Endothelial cell of hepatic sinusoid (primary cell): ENCODE data around the gene NDST1.

ENCODE experiments used
- in situ Hi-C: cut with HindIII; loops from 2 replicates; pipeline ENCODE4 v1.10.0; 2017; ENCODE audit warnings: low sequenced_read_pairs

The NDST1 gene

DNA sequence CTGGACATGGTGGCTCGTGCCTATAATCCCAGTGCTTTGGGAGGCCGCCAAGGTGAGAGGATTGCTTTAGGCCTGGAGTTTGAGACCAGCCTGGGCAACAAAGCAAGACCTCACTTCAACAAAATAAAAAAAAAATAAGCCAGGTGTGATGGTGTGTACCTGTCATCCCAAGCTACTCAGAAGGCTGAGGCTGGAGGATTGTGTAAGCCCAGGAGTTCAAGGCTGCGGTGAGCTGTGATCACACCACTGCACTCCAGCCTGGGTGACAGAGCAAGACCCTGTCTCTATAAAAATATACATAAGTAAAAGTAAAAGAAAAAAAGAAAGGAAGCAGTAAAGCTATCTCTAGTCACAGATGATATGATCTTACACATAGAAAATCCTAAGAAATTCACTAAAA, 73.0 kb downstream of the NDST1 start:
- in situ Hi-C loops = no loop called here

DNA sequence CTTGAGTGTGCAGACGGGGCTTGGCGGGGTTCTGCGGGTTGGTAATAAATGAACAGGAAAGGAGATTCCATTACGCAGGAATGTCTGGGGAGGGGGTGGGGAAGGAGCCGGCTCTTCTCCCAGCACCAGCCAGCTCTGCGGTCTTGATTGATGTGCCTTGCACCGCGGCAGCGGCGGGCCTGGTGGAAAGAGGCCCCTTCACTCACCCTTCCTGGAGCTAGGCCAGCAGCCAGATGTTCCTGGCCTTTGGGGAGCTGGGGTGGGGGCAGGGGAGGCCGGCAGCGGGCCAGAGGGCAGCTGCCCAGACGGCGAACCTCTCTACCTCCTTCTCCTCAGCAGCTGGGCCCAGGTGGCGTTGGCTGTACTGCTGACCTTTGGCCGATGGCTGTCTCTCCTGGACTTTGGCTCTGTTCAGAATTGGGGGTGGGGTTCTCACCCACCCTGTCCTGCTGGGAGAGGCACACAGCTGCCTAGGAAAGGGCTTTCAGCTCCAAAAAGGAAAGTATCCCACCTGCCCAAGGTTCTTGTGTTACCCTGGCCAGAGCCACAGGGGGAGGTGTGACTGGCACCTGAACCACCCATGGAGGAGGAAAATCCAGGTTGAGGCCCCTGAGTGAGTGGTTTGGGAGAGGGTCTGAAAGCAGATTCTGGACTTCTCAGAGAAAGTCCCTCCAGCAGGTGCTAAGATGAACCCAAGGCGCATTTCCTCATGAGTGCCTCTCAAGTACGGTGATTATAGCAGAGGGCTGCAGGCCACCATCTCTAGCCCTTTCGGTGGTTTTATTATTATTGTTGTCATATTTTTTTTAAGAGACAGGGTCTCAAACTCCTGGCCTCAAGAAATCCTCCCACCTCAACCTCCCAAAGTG, 74.5 kb downstream of the NDST1 start:
- in situ Hi-C loops = no loop called here

DNA sequence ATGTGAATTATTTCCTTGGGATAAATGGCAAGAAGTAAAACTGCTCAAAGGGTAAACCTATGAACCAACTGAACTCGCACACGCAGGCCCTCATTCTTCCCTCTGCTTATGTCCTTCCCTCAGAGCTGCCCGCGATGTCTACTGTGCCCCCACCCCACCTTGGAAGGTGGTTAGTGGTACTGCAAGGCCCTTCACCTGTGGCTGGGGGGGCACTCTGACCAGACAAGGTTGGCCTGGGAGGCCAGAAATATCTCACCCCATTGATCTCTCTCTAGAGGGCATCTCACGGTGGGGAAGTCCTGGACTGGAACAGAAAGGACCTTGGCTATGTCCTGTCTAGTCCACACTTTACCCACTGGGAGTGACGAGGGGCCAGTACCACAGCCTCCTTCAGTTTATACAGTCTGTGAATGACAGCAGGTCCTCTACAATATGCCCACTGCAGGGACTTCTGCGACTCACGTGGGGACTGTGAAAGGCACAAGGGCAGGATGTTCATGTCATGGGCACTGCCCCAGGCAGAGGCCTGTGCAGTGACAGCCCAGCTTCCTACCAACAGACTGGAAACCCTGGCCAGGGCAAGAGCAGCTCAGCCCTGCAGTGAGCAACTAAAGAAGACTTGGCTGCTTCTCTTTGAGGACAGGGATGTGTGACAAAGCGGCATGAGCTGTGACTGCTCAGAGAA, 75.8 kb downstream of the NDST1 start:
- in situ Hi-C loops = no loop called here

DNA sequence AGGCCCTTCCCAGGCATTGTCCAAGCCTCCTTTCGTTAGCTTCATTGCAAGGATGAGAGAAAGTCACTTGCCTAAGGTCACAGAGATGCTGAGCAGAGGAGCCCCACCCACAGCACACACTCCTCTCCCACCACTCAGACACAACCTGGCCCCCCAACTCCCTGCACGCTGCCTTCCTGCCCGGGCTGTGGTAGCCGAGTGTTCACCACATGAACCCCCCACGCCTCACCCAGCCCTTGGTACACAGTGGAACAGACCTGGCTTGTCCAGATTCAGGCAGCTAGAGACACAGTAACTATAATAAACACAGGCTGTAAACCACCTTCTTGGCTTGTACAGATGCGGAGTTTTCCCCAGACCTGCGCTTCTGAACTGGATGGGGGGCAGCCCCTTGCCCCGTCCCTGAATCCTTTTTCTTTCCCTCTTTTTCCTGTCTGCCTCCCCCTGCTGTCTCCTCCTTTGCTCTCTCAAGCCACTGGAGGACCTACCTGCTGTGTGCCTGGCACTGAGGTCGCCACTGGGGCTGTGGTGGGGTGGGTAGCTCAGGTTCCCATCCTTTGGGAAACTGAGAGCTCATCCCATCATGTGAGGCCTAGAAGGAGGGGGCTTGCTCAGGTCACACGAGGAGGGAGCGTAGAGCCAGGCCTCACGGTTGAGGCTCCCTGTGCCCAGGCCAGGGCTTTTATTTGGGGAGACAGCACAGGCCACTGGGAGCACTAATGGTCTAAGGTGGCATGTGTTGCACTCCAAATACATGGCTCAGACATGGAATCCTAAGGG, 76.8 kb downstream of the NDST1 start:
- in situ Hi-C loops = no loop called here

DNA sequence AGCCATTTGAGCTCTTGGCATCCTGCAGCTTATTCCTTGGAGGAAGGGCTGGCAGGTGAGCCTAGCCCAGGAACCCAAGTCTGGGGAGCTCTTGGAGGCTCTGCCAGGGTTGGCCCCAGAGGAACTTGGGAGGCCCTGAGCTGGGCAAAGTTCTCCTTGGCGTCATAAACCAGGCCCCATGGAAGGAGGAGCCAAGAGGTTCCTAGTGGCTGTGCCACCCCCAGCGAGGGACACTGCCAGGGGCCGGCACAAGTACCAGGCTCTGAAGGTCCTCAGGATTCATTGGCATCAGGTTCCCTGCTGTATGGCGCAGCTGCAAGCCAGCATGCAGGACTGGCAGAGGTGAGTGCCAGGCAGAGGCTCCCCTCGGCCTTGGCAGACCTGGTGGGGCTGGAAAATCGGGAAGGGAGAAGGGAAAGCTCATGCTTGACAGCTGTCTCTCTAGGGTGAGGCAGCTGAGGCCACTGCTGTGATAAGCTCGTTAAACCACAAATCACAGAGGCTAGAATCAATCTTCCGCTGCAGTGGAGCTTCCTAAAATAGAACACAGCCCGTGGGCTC, 77.9 kb downstream of the NDST1 start:
- in situ Hi-C loops = no loop called here

DNA sequence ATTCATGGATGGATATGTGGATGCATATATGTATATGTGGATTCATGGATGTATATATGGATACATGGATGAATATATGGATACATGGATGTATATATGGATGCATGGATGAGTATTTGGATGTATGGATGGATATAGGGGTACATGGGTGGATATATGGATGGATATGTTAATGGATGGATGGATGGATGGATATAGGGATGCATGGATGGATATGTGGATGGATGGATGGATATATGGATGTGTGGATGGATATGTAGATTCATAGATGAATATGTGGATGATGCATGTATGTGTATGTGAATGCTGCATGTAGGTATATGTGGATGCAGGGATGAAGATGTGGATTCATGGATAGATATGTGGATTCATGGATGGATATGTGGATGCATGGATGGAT, 79.1 kb downstream of the NDST1 start:
- in situ Hi-C loops = no loop called here

DNA sequence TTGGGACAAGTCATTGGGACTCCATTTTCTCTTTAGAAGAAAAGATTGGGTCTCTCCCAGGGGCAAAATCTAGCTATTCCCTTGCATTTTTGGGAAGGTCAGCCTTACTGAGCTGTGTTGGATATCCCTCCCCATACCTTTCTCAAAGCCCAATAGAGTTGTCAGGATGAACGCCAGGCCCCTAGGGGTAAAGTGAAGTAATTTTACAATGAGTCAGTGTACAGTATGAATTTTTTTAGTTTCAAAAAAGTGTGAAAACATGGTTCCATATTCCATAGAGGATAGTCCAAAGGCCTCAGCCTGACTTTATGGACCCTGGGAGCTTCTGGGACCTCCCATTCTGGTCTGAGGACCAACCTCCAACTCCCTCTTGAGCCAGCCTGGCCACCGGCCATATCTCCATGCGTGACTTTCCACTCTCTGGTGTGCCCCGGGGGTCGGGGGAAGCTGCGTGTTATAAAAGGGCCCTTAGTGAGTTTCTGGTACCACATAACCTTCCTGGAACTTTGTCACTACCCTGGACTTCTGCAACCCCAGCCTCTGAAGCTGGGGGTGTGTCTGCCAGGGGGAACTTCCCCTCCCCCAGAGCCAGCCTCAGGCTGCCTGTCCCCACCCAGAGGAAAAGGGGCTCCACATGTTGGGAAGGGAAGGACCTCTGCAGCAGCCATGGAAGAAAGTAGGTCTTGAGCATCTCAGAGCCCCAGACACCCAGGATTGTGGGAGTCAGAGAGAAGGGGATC, 80.1 kb downstream of the NDST1 start:
- in situ Hi-C loops = no loop called here

DNA sequence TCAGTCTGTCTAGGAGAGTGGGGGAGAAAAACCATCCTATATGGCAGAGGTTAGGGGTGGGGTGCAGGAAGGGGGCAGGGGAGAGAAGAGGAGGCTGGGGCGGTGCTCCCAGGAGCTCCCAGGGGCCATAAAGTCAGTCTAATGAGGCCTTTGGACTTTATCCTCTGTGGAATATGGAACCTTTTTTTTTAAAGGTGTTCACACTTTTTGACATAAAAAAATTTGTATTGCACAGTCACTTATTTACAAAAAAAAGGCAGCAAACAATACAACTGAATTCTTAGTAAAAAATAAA, 80.6 kb downstream of the NDST1 start:
- in situ Hi-C loops = no loop called here

DNA sequence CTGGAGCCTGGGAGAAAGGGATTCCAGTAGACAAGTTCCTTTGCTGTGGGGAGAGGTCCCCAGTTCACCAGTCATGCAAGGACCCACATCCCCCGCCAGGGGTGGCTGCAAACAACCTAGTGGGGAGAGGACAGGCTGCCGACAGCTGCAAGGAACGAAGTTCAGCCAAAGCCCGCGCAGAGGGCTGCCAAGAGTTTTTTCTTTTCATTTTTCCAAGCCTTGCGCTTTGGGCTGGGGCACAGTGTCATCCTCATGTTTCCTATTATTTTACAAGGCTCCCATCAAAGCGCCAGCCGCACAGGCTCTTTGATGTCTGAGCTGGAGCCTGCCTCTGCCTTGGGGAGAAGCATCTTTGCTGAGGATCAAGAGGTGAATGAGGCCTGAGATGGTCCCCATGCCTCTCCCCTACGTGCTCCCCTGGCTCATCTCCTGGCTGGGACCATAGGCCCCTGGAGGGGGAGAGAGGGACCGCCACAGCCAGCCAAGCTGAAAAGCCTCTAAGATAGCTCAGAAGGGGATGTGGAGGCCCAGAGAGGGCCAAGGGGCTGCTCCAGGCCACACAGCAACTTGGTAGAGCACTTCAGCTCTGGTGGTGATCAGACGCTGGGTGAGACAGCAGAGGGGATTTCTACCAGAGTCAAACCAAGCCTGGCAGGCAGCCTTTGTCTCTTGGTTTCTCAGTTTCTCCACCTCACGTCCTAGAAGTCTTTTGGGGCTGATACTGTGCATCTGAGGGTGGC, 82.1 kb downstream of the NDST1 start:
- in situ Hi-C loops = no loop called here

DNA sequence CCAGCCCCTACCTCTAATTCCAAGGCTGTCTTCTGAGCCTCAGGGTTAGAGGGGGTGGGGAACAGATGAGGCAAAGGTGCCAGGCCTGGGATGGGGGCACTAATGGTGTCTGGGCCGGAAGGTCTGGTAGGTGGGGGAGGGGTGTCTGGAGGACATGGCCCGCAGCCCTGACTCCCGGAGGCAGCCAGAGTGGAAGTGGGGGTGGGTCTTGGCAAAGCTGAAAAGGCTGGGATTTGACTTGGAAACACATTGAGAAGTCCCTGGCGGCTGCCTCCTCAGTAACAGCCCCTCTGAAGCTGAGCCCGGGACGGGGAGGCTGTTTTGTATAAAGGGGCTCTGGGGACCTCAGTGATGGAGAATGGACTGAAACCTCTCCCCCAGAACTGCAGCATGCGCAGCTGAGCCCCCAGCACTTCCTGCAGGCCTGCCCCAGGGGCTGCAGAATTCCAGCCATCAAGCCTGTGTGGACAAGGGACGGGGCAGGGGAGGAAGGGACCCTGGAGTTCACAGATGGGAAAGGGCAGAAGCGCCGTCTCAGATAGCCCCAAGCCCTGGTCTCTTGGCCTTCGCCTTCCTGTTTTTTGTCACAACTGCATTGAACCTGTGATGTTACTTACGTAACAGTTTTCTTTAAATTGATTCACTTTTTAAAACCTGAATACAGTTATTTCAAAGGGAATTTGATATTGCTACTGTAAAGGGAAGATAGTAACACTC, 83.2 kb downstream of the NDST1 start:
- in situ Hi-C loops = no loop called here

DNA sequence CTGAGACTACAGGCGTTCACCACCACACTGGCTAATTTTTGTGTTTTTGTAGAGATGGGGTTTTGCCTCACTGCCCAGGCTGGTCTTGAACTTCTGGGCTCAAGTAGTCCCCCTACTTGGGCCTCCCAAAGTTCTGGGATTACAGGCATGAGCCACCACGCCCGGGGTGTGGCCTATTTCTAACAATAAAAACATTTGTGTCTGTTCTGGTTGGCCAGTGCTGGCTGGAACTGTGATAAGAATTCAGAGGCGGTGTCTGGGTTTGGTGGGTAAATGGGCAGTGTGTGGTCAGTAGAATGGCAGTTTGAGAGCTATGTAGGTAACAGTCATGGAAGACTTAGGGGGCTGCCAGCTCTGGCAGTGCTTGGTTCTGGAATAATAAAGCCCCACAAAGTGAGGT, 85.7 kb downstream of the NDST1 start:
- in situ Hi-C loops = no loop called here

DNA sequence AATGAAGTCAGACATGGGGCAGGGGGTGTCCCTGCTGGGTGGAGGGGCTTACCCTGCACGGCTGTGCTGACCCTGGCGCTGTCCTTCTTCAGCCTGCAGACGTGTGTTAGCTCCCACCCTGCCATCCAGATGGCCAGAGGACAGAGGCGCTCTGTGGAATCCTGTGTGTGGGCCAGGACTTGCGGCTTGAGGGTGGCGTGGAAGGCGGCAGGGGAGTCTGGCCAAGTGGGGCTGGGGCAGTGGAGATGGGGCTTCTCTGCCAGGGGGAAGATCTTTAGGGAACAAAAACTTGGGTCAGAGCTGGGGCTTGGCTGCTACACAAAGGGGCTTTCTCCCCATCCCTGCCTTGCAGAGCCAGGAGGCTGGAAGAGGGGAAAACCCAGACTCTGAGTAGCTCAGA, 86.1 kb downstream of the NDST1 start:
- in situ Hi-C loops = no loop called here

DNA sequence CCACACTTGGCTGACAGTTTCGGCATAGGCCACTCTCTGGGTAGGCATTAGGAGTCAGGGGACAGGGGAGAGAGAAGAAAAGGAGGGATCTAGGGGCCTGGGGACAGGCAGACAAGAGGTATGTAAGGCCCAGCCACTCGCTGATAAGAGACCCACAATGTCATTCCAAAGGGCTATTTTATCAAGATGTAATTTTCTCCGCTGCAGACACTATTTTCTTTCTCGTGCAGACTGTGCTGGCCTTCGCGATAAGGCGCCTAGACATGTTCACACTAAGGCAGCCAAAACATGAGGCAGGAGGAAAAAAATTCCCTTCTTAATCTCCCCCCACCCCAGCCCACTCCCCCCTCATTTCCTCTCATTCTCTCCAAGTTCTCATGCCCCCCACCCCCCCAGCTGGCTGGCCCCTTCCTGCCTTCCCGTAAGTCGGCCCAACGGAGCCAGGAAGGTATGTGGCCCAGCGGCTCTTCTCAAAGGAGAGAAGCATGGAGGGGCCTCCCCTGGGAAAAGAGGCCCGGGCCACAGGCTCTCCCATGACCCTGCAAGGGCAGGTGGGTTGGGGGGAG, 87.6 kb downstream of the NDST1 start:
- in situ Hi-C loops = no loop called here

DNA sequence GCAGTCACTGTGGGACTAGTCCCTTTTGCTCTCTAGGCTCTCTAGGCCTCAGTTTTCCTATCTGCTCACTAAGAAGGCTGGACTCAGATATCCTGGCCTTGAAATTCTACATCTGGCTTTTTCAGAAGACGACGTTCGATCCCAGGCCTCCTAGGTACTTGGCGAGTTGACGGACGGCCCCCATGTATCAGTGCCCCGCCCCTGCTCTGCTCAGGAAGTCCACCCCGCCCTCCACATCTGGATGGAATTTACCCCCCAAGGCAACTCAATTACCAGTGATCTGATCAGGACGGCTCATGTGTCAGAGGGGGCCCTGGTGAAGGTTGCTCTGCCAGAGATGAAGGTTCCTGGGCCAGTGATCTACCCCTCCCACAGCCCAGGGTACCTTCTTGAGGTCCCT, 88.4 kb downstream of the NDST1 start:
- in situ Hi-C loops = no loop called here

DNA sequence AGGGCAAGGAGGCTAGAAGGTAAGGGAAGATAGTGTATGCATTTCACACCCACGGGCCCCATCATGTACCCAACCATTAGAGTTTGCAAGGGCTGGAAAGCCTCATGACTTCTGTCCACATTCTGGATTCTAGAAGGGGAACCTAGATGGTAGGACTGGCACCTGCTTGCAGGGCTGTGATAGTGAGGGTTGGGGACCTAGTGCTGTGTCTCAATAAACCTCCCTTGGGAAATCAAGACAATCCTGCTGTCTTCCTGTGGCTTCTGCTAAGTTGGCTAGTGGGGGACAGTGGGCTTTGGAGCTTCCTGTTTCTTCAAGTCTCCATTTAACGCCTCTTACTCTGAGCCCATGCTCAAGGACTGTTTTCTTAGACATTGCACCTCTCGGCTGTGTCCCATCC, 88.9 kb downstream of the NDST1 start:
- in situ Hi-C loops = no loop called here

DNA sequence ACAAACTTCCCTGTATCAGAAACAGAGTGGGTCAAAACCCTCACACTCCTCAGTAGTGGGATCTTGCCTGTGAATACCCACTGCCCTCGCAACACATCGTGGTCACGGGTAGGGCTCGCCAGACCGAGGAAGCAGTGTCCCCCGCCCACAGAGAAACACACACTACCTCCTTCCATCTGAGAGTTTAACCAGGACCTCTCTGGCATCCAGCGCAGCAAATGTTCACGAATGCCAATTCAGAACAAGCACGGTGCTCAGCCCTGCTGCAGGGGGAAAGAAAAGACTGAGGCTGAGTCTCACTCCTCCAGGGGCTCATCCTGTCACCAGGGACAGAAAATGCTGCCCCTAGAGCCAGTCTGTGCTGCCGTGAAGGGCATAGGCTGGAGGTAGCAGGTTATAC, 90.1 kb downstream of the NDST1 start:
- in situ Hi-C loops = no loop called here

DNA sequence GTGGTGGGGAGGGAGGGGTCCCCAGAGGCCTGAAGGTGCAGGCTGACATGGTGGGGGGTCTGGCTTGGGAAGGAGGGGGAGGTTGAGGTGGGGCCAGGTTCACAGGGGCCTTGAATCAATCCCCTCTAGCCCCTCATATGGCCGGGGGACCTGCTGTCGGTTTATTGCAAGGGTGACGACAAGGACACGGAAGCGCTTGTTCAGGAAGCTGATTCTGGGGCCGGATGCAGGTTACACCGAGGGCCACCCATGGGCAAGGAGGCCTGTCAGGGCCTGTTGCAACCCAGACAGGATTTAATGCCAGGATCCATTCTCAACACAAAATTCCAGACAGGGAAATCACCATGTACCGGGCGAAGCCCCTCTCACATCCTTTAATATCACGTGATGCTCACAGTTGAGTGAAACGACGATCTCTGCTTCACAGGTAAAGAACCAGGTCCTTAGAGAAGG, 90.9 kb downstream of the NDST1 start:
- in situ Hi-C loops = no loop called here

DNA sequence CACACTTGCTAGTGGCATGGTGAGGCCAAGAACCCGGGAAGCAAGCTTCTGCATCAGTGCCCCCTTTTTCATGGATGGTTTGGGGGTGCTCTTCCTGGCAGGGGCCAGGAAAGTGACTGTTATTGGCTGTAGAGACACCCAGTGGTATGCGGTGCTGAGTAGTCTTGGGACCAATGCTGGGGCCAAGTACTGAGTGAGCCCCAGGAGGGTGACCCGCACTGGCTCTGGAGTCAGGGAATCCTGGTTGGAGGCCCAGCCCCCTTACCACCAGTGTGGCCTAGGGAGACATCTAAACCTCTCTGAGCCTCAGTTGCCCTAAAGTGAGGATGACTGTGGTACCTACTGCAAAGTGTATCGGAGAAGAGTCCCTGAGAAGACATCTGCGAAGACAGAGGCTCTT, 91.3 kb downstream of the NDST1 start:
- in situ Hi-C loops = no loop called here

DNA sequence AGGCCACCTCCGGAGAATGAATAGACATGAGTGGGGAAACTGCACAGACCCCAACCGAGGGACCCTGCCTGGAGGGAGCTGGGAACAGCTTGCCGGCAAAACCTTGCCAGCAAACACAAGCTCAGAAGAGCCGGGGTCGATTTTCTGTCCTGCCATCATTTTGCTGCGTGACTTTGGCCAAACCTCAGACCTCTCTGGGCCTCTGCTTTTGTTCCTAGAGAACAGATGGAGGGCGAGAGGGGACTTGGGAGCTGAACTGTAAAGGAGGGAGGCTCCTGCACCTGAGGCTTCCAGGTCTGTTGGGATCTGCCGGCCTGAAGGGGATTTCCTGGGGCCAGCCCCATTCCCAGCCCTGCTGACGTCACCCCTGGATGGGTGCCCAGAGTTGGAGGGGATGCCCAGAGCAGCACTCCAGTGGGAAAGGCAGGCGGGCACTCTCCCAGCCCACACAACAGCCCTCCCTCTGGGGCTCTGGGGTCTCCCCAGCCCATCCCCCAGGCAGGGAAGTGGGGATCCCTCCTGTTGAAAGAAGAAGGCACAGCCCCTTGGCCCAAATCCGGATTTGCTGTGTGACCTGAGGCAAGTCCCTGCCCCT, 92.1 kb downstream of the NDST1 start:
- in situ Hi-C loops = no loop called here
